ENCODE measurements around the gene CTCF. TPM values are rescaled to one million over a fixed set of nuclear protein-coding genes. Genes with fewer than 3 reads are reported as not detected.

The CTCF gene
- total RNA-seq (ENCODE audit: low replicate concordance): 14.2 and 14.7 TPM in 2 replicates

GRCh38 chr16:67562526-67562917 is at the start of gene CTCF:
CTCF (plus strand) TSS chr16:67562526; CDS start chr16:67610833, 48,307 bp downstream.

GRCh38 chr16:67528222-67528869 is 34.0 kb upstream of the CTCF start, which contains the start of gene RIPOR1:
RIPOR1 (plus strand) TSS chr16:67528829; CDS start chr16:67538447, 9,618 bp downstream.

GRCh38 chr16:67659675-67660563 is 97.6 kb downstream of the CTCF start, which contains the start of gene ACD:
ACD (minus strand) TSS chr16:67660260; CDS start chr16:67660220, 40 bp downstream.

GRCh38 chr16:67660564-67661028 is 98.3 kb downstream of the CTCF start, which contains the start of gene PARD6A:
PARD6A (plus strand) TSS chr16:67660960; CDS start chr16:67661039, 79 bp downstream.

GRCh38 chr16:67666559-67667452 is 104.5 kb downstream of the CTCF start, which contains the start of the genes C16orf86 and ENKD1:
C16orf86 (plus strand) TSS chr16:67666814; CDS start chr16:67666971, 157 bp downstream.
ENKD1 (minus strand) TSS chr16:67666750; CDS start chr16:67666442, 308 bp downstream.

Other genes starting within 250 kb of the CTCF start
- not detected in 2 replicates for gene KCTD19, start 235.8 kb upstream of the CTCF start, total RNA-seq (ENCODE audit: low replicate concordance)
- not detected in 2 replicates for gene LRRC36, start 235.7 kb upstream of the CTCF start, total RNA-seq (ENCODE audit: low replicate concordance)
- gene TPPP3, start 169.0 kb upstream of the CTCF start, total RNA-seq (ENCODE audit: low replicate concordance): 1.5 and 2.3 TPM in 2 replicates
- 2.8 and 4.3 TPM in 2 replicates for gene ZDHHC1, start 146.0 kb upstream of the CTCF start, total RNA-seq (ENCODE audit: low replicate concordance)
- gene HSD11B2, start 131.4 kb upstream of the CTCF start, total RNA-seq (ENCODE audit: low replicate concordance): not detected in 2 replicates
- 108 and 157 TPM in 2 replicates for gene ATP6V0D1, start 81.4 kb upstream of the CTCF start, total RNA-seq (ENCODE audit: low replicate concordance)
- 0.08 TPM in 1 of 2 replicates, not detected in the other for gene AGRP, start 79.0 kb upstream of the CTCF start, total RNA-seq (ENCODE audit: low replicate concordance)
- gene RIPOR1, start 33.7 kb upstream of the CTCF start, total RNA-seq (ENCODE audit: low replicate concordance): 23.1 and 23.3 TPM in 2 replicates
- gene CARMIL2, start 82.6 kb downstream of the CTCF start, total RNA-seq (ENCODE audit: low replicate concordance): 0.15 TPM in 1 of 2 replicates, not detected in the other
- 7.6 and 9.8 TPM in 2 replicates for gene ACD, start 97.7 kb downstream of the CTCF start, total RNA-seq (ENCODE audit: low replicate concordance)
- 0.60 and 1.1 TPM in 2 replicates for gene PARD6A, start 98.4 kb downstream of the CTCF start, total RNA-seq (ENCODE audit: low replicate concordance)
- gene ENKD1, start 104.2 kb downstream of the CTCF start, total RNA-seq (ENCODE audit: low replicate concordance): 11.8 and 13.8 TPM in 2 replicates
- 1.6 and 3.6 TPM in 2 replicates for gene C16orf86, start 104.3 kb downstream of the CTCF start, total RNA-seq (ENCODE audit: low replicate concordance)
- gene GFOD2, start 156.8 kb downstream of the CTCF start, total RNA-seq (ENCODE audit: low replicate concordance): 14.1 and 18.0 TPM in 2 replicates
- 2.7 and 5.9 TPM in 2 replicates for gene RANBP10, start 244.0 kb downstream of the CTCF start, total RNA-seq (ENCODE audit: low replicate concordance)
- gene TSNAXIP1, start 244.4 kb downstream of the CTCF start, total RNA-seq (ENCODE audit: low replicate concordance): 1.2 and 1.9 TPM in 2 replicates